Activated CD8-positive, alpha-beta T cell treated with anti-CD3 and anti-CD28 coated beads for 36 hours (primary cell): ENCODE data around the gene RNH1. TPM values are rescaled to one million over a fixed set of nuclear protein-coding genes. Genes with fewer than 3 reads are reported as not detected.

Experiments
- ATAC-seq: fragments of 200-7000 bp; cut with Tn5 transposase; one replicate; pipeline ENCODE4 v1.10.0; 2021; ENCODE audit warnings: mild to moderate bottlenecking, moderate library complexity
- CTCF ChIA-PET: fragments of 350-600 bp; sonication (Branson Sonifier 250); formaldehyde crosslinking; loops from one replicate; lab custom pipeline; 2021; ENCODE audit warnings: antibody characterized with exemption; lab: Charles Lee
- POLR2A ChIA-PET: fragments of 350-600 bp; sonication (Branson Sonifier 250); formaldehyde crosslinking; loops from one replicate; lab custom pipeline; 2021; ENCODE audit warnings: antibody characterized with exemption; lab: Charles Lee
- DNase-seq: peaks from one replicate; pipeline ENCODE4 v3.0.0-alpha.2; 2020
- H3K27ac Mint-ChIP-seq: one replicate; pipeline ENCODE4 v1.8.0; 2021; ENCODE audit warnings: mild to moderate bottlenecking, mixed read lengths
- H3K27me3 Mint-ChIP-seq: one replicate; pipeline ENCODE4 v1.8.0; 2021; ENCODE audit warnings: mixed read lengths
- H3K36me3 Mint-ChIP-seq: one replicate; pipeline ENCODE4 v1.8.0; 2021; ENCODE audit warnings: low read depth, mixed read lengths
- H3K4me1 Mint-ChIP-seq: one replicate; pipeline ENCODE4 v1.8.0; 2021; ENCODE audit warnings: low read depth, mixed read lengths
- H3K4me3 Mint-ChIP-seq: one replicate; pipeline ENCODE4 v1.8.0; 2021; ENCODE audit warnings: mild to moderate bottlenecking, moderate library complexity, mixed read lengths
- H3K9me3 Mint-ChIP-seq: one replicate; pipeline ENCODE4 v1.8.0; 2021; ENCODE audit warnings: mixed read lengths
- CTCF ChIP-seq: fragments of 200-600 bp; IDR thresholded peaks from one replicate; pipeline ENCODE4 v1.8.0; 2022; ENCODE audit warnings: antibody characterized with exemption, mild to moderate bottlenecking
- intact Hi-C: fragments of 100-400 bp; cut with micrococcal nuclease; formaldehyde crosslinking; loops from one replicate; pipeline ENCODE4 v1.10.0; 2022
- total RNA-seq, 2 experiments: library from RNA; stranded (reverse); gene quantifications; one replicate each; pipeline ENCODE4 v1.2.3, GENCODE V29; 2021

Gene RNH1
- total RNA-seq, 2 experiments from 2014 or later = 105 to 110 TPM

- POLR2A ChIA-PET = interaction anchor here (1.1 to 2.1 kb wide), 2 partner anchors 10 to 110 kb away, joined by 4 to 6 read pairs; partner anchors contain the start of gene RNH1
- no peak for TF ChIP-seq CTCF
- Mint-ChIP-seq H3K27me3 (no peaks in the 10 kb centered on the region), H3K4me1 (peaks cover 3% of the 10 kb centered on the region), H3K36me3 (peaks cover 19% of the 10 kb centered on the region), H3K27ac (no peak overlapping the region), H3K9me3 (peaks cover 7% of the 10 kb centered on the region), H3K4me3 (no peak overlapping the region)
- DNase-seq = no peak
- intact Hi-C loops = no loop called here
- ATAC-seq = no peak
- CTCF ChIA-PET = no interaction called here
Measured at GRCh38 chr11:516400-516799, 9.4 kb upstream of the RNH1 start.

GRCh38 chr11:515131-515530 lies 8.1 kb upstream of the RNH1 start:
- Mint-ChIP-seq H3K27ac (no peak overlapping the region), H3K27me3 (no peaks in the 10 kb centered on the region), H3K9me3 (peaks cover 7% of the 10 kb centered on the region), H3K36me3 (peaks cover 23% of the 10 kb centered on the region), H3K4me1 (peaks cover 3% of the 10 kb centered on the region), H3K4me3 (no peak overlapping the region)
- intact Hi-C loops = no loop called here
- CTCF ChIA-PET = no interaction called here
- ATAC-seq (no peak), DNase-seq (no peak)
- TF ChIP-seq CTCF = no peak
- POLR2A ChIA-PET = interaction anchor here (2.1 kb wide), 1 partner anchor 8 kb away, joined by 6 read pairs; the partner anchor contains the start of gene RNH1

- Mint-ChIP-seq H3K9me3 (peaks cover 7% of the 10 kb centered on the region), H3K4me3 (no peak overlapping the region), H3K36me3 (peaks cover 28% of the 10 kb centered on the region), H3K27me3 (no peaks in the 10 kb centered on the region), H3K27ac (no peak overlapping the region), H3K4me1 (peaks cover 3% of the 10 kb centered on the region)
- no peak for DNase-seq
- ATAC-seq = no peak
- ChIA-PET CTCF (no interaction called here), POLR2A (interaction anchor here (2.1 kb wide), 1 partner anchor 8 kb away, joined by 6 read pairs; the partner anchor contains the start of gene RNH1)
- intact Hi-C loops = no loop called here
- TF ChIP-seq CTCF = no peak
Measured at GRCh38 chr11:514606-515005, 7.6 kb upstream of the RNH1 start.

GRCh38 chr11:512761-513595 lies 5.9 kb upstream of the RNH1 start:
- CTCF ChIA-PET = no interaction called here

More at GRCh38 chr11:512761-513595, 5.9 kb upstream of the RNH1 start:
- Mint-ChIP-seq H3K27me3 (no peaks in the 10 kb centered on the region), H3K27ac (no peak overlapping the region), H3K36me3 (peaks cover 30% of the 10 kb centered on the region), H3K4me1 (peaks cover 2% of the 10 kb centered on the region), H3K9me3 (peaks cover 7% of the 10 kb centered on the region), H3K4me3 (no peak overlapping the region)
- POLR2A ChIA-PET = interaction anchor here (0.6 to 1.0 kb wide), 2 partner anchors 20 to 214 kb away, joined by 3 read pairs; no protein-coding TSS in a partner anchor
- no peak for ATAC-seq
- no peak for DNase-seq
- intact Hi-C loops = no loop called here
- no peak for TF ChIP-seq CTCF
